GM12865 (cell line): Measurements from ENCODE around the gene MAP3K8.

Source experiments
- DNase-seq: peaks from one replicate; pipeline ENCODE4 v3.0.0; 2010; ENCODE audit warnings: low read depth
- H3K4me3 ChIP-seq: 2 replicates; pipeline ENCODE4 v1.5.1; 2011; ENCODE audit warnings: mild to moderate bottlenecking, low read depth, low read length, control low read depth
- CTCF ChIP-seq: IDR thresholded peaks from 2 replicates; pipeline ENCODE4 v1.5.1; 2011; ENCODE audit warnings: low read length, control low read depth, low read depth, inconsistent platforms; ENCODE audit not compliant: insufficient read depth; ENCODE audit errors: missing control alignments

The MAP3K8 gene

GRCh38 chr10:30490289-30491000 lies 56.5 kb downstream of the MAP3K8 start:
- DNase-seq, result peak; percentile 51
- TF ChIP-seq CTCF, result no peak
- H3K4me3 ChIP-seq, result no peak overlapping the region; the same call in 1 of the 2 replicates

- TF ChIP-seq CTCF, result no peak
- no peak overlapping the region for H3K4me3 ChIP-seq
- peak; percentile 35 for DNase-seq
Observed at GRCh38 chr10:30491204-30491915, 57.4 kb downstream of the MAP3K8 start.

DNA sequence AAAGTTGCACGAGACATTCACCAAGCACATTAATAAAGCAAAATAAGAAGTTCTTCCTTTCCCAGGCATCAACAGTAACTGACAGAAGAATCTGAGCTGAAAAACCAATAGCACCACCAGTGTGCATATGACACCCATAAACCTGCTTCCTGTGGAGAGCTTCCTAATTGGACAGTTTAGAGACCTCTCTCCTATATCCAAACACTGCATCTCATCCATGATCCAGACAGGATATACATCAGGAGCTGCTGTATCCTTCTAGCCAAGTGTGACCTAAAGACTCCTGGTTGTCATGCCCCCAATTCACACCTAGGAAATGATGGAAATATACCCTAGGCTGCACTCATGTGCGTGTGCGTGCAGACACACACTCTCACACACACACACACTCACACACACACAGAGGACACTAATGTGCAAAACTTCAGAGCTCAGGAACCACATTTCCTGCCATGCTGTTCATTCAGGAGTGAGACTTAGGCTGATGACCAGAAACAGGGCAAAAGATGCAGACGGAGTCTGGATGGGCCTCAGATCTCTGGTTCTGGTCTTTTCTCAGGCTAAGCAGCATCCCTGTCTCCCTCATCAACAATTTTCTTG lies 58.0 kb downstream of the MAP3K8 start:
- no peak for DNase-seq
- no peak overlapping the region for H3K4me3 ChIP-seq
- TF ChIP-seq CTCF, result no peak

- H3K4me3 ChIP-seq, result 0 out of 2 replicates have a peak overlapping the region, but pooled peaks have one; percentile 4
Observed at GRCh38 chr10:30493609-30494530, 59.9 kb downstream of the MAP3K8 start.

GRCh38 chr10:30494558-30494957 lies 60.6 kb downstream of the MAP3K8 start:
- no peak overlapping the region for H3K4me3 ChIP-seq
- DNase-seq, result peak; percentile 43
- TF ChIP-seq CTCF, result no peak

More at GRCh38 chr10:30493609-30494530, 59.9 kb downstream of the MAP3K8 start:
- peak; percentile 41 for TF ChIP-seq CTCF
- DNase-seq, result peak; percentile 69

DNA sequence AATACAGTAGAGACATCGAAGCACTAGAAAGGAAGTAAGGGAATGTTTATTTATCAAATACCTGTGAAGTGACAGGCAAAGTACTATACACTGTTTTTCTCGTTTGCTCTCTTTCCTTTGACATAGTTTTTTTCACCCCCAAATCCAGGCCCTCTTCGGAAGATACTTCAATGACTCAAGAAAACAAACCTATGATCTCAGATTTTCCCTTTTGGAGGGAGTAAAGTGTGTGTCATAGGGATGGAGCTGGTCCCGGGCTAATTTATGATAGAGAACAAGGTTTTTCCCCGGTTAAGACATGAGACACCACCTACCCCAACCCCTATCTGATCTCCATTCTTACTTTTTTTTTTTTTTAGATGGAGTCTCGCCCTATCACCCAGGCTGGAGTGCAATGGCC lies 61.7 kb downstream of the MAP3K8 start:
- DNase-seq, result no peak
- TF ChIP-seq CTCF, result no peak
- H3K4me3 ChIP-seq, result no peak overlapping the region
